ENCODE results near the gene PDE2A. TPM values are rescaled to one million over a fixed set of nuclear protein-coding genes. Genes with fewer than 3 reads are reported as not detected.

PDE2A gene
- polyA plus RNA-seq, 1 donor (not counting 4 experiments of a cell fraction or from before 2014, with no cell fraction given), result 0.38 TPM

GRCh38 chr11:72655014-72655413 lies 19.2 kb downstream of the PDE2A start:
- H3K36me3 ChIP-seq (ENCODE audit: control insufficient read depth in 2 of 2, extremely low read depth in 1 of 2, insufficient read depth in 2 of 2, low read length in 2 of 2), result no peaks in the 10 kb centered on the region
- H3K9ac ChIP-seq (ENCODE audit: control insufficient read depth, extremely low read depth, insufficient read depth, low read length), result no peak overlapping the region
- H4K20me1 ChIP-seq (ENCODE audit: control insufficient read depth, extremely low read depth, insufficient read depth, low read length), result no peaks in the 10 kb centered on the region
- no peaks in the 10 kb centered on the region for H3K9me3 ChIP-seq (ENCODE audit: control insufficient read depth, low read depth, low read length)
- H3K4me3 ChIP-seq (ENCODE audit: control insufficient read depth in 2 of 3, extremely low read depth in 1 of 3, insufficient read depth in 2 of 3, low read depth in 1 of 3, low read length in 3 of 3), result no peak overlapping the region
- H3K27ac ChIP-seq (ENCODE audit: control insufficient read depth, insufficient read depth, low read length), result no peak overlapping the region
- H3K9me1 ChIP-seq (ENCODE audit: control insufficient read depth, extremely low read depth, insufficient read depth, low read length), result no peaks in the 10 kb centered on the region
- FAIRE-seq (no peak), DNase-seq (ENCODE audit: low read depth, low spot score) (no peak)
- H3K79me2 ChIP-seq (ENCODE audit: control insufficient read depth, insufficient read depth, low read length), result no peaks in the 10 kb centered on the region
- dilution Hi-C loops (cut with MboI; ENCODE audit: extremely low pct_ligation_motif_present, low sequenced_read_pairs), result no loop called here
- peaks cover 34% of the 10 kb centered on the region for H3K27me3 ChIP-seq (ENCODE audit: control insufficient read depth, extremely low read depth, insufficient read depth, low read length)
- H3K4me1 ChIP-seq (ENCODE audit: control insufficient read depth, extremely low read depth, insufficient read depth, low read length), result no peaks in the 10 kb centered on the region
- no peak overlapping the region for H3K4me2 ChIP-seq (ENCODE audit: control insufficient read depth, extremely low read depth, insufficient read depth, low read depth, low read length)
- no peak overlapping the region for H2AFZ ChIP-seq (ENCODE audit: control insufficient read depth, low read length)
- TF ChIP-seq EZH2 (IDR thresholded peaks at IDR 0.05; ENCODE audit: low read length), result no peak

- H2AFZ ChIP-seq (ENCODE audit: control insufficient read depth, low read length), result no peak overlapping the region
- H3K27ac ChIP-seq (ENCODE audit: control insufficient read depth, insufficient read depth, low read length), result no peak overlapping the region
- H4K20me1 ChIP-seq (ENCODE audit: control insufficient read depth, extremely low read depth, insufficient read depth, low read length), result no peaks in the 10 kb centered on the region
- H3K9me3 ChIP-seq (ENCODE audit: control insufficient read depth, low read depth, low read length), result no peaks in the 10 kb centered on the region
- DNase-seq (ENCODE audit: low read depth, low spot score), result no peak
- H3K4me3 ChIP-seq (ENCODE audit: control insufficient read depth in 2 of 3, extremely low read depth in 1 of 3, insufficient read depth in 2 of 3, low read depth in 1 of 3, low read length in 3 of 3), result no peak overlapping the region
- H3K79me2 ChIP-seq (ENCODE audit: control insufficient read depth, insufficient read depth, low read length), result no peaks in the 10 kb centered on the region
- no peaks in the 10 kb centered on the region for H3K4me1 ChIP-seq (ENCODE audit: control insufficient read depth, extremely low read depth, insufficient read depth, low read length)
- no peak for TF ChIP-seq CTCF (optimal IDR thresholded peaks at IDR 0.05 in 1 of 3, IDR thresholded peaks at IDR 0.05 in 1 of 3, conservative IDR thresholded peaks at IDR 0.05 in 1 of 3; ENCODE audit: extremely low read depth in 1 of 3, insufficient read depth in 2 of 3, low read length in 3 of 3)
- TF ChIP-seq EZH2 (IDR thresholded peaks at IDR 0.05; ENCODE audit: low read length), result no peak
- FAIRE-seq, result no peak
- H3K36me3 ChIP-seq (ENCODE audit: control insufficient read depth in 2 of 2, extremely low read depth in 1 of 2, insufficient read depth in 2 of 2, low read length in 2 of 2), result no peaks in the 10 kb centered on the region
- dilution Hi-C loops (cut with MboI; ENCODE audit: extremely low pct_ligation_motif_present, low sequenced_read_pairs), result no loop called here
- no peak overlapping the region for H3K9ac ChIP-seq (ENCODE audit: control insufficient read depth, extremely low read depth, insufficient read depth, low read length)
- no peaks in the 10 kb centered on the region for H3K9me1 ChIP-seq (ENCODE audit: control insufficient read depth, extremely low read depth, insufficient read depth, low read length)
- H3K4me2 ChIP-seq (ENCODE audit: control insufficient read depth, extremely low read depth, insufficient read depth, low read depth, low read length), result no peak overlapping the region
- H3K27me3 ChIP-seq (ENCODE audit: control insufficient read depth, extremely low read depth, insufficient read depth, low read length), result peaks cover 35% of the 10 kb centered on the region
Measured at GRCh38 chr11:72653649-72654048, 20.6 kb downstream of the PDE2A start.
